SH-SY5Y (cell line): ENCODE measurements around the gene TRO.

Experiments used
- GATA2 ChIP-seq: IDR thresholded peaks from 2 replicates; pipeline ENCODE4 v1.6.1; 2011; ENCODE audit warnings: mild to moderate bottlenecking, low read depth, low read length
- GATA3 ChIP-seq: IDR thresholded peaks from 2 replicates; pipeline ENCODE4 v1.6.1; 2011; ENCODE audit warnings: low read depth, mild to moderate bottlenecking, low read length, moderate library complexity

DNA sequence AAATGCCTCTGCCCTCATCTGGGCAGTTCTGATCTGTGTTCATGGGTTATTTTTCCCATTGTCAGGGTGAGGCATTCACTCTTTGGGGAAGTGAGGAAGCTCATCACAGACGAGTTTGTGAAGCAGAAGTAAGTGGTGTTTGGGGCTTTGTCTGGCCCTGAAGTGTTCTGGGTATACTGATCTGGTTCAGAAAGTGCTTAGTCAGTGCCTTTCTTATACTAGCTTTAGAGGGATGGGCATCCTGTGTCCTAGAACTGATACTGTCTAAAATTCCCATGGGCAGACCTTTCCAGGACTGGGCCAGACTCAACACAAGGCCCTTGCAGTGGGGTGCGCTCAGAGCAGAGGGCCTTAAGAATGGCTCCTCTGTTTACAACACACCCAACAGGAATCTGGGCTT is 6.4 kb downstream of the TRO start:
- TF ChIP-seq GATA2 (no peak), GATA3 (no peak)
